GM19328 (cell line): Measurements from ENCODE around the gene DNPEP.
"Not testable (repeated sequence)": the region's sequence is repeated elsewhere in the genome, so short reads cannot be mapped to it uniquely, and the experiment has no call there.

Source experiments
- ATAC-seq: cut with Tn5 transposase; IDR thresholded peaks from one replicate; pipeline ENCODE4 v1.9.1; 2021; ENCODE audit warnings: mild to moderate bottlenecking, moderate library complexity; ENCODE audit not compliant: unreplicated experiment

Gene DNPEP

DNA sequence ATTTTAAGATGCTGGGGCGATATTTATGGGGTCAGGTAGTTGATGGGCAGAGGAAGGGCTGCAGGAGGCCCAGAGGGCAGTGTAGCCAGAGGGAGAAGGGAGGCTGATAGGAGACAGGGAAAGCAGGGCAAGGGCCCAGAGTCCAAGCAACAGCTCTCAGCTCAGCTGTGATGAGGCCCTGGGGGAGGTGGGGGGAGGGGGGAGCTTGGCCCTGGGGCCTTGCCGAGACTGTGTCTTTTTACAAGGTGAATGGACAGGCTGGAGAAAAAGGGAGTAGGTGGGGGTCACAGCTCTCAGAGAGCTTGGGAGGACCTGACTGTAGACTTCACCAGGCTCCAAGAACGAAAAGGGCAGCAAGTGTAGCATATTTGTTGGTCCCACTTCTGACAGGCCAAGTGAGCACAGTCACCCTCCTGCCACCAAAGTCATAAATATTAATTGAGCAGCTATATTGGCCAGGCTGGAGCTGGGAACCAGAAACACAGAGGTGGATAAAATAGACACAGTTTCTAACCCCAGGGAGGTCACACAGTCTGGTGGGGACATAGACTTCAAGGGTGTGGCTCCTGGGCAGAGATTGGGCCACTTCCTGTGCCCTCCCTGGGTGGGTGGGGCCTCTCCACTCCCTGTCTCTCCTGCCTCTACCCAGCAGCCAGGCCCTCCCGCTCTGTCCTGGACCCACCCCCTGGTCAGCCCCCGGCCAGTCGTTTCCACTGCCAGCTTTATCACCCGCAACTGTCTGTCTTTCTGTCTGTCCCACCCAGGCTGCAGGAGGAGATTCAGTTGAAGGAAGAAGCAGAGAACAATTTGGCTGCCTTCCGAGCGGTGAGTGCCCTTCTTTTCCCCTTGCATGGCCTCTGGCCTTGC, 31.9 kb upstream of the DNPEP start:
- no peak for ATAC-seq

DNA sequence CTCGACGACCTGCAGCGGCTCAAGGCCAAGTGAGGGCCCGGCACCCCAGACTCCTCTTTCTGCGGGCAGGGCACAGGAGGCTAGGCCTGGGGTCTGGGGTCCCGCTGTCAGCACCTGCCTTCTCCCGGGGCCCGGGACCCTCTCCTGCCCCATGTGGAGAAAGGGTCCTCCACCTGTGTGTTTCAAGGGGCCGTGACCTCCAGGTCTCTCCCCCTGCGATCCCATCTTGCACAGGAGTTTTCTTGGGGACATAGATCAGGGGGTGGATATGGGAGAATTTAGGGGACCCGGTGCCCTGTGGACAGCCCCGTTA, 31.3 kb upstream of the DNPEP start:
- no peak for ATAC-seq

DNA sequence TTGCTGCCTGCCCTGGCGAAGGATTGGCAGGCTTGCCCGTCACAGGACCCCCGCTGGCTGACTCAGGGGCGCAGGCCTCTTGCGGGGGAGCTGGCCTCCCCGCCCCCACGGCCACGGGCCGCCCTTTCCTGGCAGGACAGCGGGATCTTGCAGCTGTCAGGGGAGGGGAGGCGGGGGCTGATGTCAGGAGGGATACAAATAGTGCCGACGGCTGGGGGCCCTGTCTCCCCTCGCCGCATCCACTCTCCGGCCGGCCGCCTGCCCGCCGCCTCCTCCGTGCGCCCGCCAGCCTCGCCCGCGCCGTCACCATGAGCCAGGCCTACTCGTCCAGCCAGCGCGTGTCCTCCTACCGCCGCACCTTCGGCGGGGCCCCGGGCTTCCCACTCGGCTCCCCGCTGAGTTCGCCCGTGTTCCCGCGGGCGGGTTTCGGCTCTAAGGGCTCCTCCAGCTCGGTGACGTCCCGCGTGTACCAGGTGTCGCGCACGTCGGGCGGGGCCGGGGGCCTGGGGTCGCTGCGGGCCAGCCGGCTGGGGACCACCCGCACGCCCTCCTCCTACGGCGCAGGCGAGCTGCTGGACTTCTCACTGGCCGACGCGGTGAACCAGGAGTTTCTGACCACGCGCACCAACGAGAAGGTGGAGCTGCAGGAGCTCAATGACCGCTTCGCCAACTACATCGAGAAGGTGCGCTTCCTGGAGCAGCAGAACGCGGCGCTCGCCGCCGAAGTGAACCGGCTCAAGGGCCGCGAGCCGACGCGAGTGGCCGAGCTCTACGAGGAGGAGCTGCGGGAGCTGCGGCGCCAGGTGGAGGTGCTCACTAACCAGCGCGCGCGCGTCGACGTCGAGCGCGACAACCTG, 30.7 kb upstream of the DNPEP start, which contains the start of gene DES:
TSS of gene DES (plus strand) at position 223 of the 857 bp plus-strand sequence. CDS start at position 309, 86 bp downstream.
- ATAC-seq = no peak

DNA sequence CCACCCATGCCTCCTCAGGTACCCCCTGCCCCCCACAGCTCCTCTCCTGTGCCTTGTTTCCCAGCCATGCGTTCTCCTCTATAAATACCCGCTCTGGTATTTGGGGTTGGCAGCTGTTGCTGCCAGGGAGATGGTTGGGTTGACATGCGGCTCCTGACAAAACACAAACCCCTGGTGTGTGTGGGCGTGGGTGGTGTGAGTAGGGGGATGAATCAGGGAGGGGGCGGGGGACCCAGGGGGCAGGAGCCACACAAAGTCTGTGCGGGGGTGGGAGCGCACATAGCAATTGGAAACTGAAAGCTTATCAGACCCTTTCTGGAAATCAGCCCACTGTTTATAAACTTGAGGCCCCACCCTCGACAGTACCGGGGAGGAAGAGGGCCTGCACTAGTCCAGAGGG, 29.7 kb upstream of the DNPEP start:
- ATAC-seq = no peak

DNA sequence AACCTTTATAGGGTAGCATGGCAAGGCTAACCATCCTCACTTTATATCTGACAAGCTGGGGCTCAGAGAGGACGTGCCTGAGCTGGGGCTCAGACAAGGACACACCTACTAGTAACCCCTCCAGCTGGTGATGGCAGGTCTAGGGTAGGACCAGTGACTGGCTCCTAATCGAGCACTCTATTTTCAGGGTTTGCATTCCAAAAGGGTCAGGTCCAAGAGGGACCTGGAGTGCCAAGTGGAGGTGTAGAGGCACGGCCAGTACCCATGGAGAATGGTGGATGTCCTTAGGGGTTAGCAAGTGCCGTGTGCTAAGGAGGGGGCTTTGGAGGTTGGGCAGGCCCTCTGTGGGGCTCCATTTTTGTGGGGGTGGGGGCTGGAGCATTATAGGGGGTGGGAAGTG, 29.2 kb upstream of the DNPEP start:
- no peak for ATAC-seq

DNA sequence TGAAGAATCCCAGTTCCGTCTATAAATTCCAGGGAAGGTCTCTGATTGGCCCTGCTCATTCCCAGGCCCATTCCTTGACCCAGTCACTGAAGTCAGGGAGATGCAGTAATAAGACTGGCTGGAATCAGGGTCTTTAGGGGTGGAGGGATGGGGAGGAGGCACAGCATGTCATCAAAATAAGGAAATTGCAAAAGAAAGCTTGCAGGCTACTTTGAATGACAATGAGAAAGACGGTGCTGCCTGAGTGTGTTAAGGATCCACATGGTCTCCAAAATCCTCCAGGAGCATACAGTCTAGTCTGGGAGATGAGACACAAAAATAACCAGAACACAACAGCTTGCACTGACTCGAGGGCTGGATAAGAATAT, 28.5 kb upstream of the DNPEP start:
- ATAC-seq = no peak

DNA sequence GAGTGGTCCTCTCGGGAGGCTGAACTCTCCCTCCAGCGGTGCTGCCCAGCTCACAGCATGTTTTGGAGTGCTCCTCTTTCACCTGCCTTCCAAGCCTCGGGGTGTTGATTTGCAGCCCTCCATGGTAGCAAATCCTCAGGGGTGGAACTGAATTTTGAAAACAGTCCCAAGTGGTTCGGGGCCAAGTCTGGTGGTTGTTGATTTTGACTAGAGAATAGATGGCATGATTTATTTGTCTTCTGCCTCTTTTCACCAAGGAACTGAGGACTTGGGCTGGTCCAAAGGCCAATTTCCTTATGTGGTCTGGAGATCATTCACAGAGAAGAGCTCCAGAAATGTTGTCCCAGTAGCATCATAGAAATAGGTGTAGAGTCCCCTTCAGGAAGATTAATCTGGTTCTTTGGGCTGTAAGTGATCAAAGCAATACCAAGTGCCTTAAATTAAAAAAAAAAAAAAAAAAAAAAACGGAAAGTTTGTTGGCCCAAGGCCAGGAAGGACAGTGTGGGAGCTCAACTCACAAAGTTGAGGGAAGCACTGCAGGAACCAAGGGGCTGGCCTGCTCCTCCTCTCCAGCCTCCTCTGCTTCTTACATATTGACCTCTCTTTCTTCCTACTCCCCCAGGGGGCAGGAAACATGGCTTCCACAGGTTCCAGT, 28.0 kb upstream of the DNPEP start:
- no peak for ATAC-seq

DNA sequence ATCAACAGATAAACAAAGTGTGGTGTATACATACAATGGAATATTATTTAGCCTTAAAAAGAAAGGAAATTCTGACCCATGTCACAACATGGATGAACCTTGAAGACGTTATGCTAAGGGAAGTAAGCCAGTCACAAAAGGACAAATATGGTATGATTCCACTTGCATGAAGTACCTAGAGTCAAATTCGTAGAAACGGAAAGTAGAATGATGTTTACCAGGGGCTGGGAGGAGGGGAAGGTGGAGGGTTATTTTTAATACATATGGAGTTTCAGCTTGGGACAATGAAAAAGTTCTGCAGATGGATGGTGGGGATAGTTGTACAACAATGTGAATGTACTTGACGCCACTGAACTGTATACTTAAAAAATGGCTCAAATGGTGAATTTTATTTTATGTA, 27.1 kb upstream of the DNPEP start:
- ATAC-seq = no peak

DNA sequence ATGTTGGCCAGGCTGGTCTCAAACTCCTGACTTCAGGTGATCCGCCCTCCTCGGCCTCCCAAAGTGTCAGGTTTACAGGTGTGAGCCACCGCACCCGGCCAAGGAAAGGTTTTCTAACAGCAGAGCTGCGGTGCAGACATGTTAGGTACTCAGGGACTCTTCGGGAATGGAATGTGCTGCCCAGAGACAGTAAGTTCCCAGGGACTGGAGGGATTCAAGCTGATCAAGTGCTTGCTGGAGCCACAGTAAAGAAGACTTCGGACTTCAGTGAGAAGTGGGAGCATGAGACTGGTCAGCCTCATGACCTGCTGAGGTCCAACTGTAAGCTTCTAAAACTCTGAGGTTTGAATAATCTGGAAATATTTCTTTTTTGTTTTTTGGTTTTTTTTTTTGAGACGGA, 22.7 kb upstream of the DNPEP start:
- ATAC-seq = no peak

DNA sequence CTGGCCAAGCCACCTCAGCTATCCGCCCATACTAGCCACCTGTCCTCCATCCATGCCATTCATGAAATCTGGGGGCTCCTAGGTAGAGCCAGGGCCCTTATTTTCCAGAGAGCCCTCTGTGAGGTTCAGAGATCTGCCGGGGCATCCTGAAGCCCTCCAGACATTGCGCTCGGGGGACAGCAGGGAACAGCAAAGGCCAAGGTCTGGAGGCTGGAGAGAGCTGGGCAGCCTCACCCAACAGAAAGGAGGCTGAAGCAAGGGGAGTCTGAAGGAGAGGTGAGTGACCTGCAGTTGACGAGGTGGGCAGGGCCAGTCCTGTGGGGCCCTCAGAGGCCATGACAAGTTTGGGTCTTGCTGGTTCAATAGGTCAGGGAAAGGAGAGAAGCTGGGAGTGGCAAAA, 21.9 kb upstream of the DNPEP start:
- ATAC-seq = no peak

DNA sequence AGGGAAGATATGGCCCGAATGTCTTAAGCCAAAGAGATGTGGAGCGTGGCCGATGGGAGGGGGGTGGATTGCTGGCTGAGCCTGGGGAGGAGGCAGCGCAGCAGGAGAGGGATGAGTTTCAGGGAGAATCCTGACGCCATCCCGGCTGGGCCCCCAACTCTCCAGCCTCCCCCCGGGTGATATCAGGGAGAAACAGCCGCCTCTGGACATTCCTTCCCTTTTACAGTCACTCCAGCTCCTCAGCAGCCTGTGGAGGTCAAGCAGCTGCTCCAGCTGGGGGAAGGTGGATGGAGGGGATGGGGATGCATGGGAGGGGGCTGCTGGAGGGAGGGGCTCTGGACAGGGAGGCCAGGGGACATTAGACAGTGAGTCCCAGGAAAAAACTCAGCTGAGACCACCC, 20.9 kb upstream of the DNPEP start:
- ATAC-seq = no peak

DNA sequence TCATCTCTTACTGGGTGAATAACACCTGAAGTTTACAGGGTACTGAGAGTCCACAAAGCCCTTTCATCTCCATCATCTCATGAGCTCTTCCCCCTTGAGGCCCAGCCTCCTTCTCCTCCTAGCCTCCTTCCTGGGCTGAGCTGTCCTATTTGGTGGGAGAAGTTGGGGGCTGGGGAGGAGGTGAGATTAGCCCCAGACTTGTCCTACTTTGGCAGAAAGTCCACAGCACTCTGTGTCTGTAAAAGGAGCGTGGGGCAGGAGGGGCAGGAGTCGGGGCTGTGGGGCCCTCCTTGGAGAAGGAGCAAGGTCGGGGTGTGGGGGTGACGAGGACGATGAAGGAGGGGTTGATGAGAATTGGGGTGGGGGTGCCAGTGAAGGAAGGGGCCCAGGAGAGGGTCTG, 20.5 kb upstream of the DNPEP start:
- ATAC-seq = no peak

DNA sequence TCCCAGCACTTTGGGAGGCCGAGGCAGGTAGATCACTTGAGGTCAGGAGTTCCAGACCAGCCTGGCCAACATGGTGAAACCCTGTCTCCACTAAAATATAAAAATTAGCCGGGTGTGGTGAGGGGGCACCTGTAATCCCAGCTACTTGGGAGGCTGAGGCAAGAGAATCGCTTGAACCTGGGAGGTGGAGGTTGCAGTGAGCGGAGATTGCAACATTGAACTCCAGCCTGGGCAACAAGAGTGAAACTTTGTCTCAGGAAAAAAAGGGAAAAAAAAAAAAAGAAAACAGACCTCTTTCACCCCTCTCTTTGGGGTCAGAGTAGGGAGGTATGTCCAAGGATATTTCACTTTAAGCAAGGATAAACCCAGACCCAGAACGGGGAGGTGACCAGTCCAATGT, 19.6 kb upstream of the DNPEP start:
- ATAC-seq = not testable (repeated sequence)

DNA sequence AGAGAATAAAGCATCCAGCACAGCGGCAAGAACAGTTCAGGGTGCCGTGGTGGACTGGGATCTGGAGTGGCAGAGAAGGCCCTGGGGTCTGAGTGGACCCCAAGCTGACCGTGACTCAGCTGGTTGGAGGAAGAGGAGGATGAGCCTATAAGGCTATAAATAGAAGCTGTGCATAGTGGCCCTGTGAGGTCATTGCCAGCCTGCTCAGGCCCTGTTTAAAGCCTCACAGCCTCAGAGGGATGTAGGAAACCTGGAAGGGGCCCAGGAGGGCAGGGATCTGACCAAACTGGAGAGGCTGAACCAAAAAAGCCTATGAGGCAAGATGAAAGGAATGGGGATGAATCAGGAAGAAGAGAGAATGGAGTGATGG, 19.1 kb upstream of the DNPEP start:
- no peak for ATAC-seq

DNA sequence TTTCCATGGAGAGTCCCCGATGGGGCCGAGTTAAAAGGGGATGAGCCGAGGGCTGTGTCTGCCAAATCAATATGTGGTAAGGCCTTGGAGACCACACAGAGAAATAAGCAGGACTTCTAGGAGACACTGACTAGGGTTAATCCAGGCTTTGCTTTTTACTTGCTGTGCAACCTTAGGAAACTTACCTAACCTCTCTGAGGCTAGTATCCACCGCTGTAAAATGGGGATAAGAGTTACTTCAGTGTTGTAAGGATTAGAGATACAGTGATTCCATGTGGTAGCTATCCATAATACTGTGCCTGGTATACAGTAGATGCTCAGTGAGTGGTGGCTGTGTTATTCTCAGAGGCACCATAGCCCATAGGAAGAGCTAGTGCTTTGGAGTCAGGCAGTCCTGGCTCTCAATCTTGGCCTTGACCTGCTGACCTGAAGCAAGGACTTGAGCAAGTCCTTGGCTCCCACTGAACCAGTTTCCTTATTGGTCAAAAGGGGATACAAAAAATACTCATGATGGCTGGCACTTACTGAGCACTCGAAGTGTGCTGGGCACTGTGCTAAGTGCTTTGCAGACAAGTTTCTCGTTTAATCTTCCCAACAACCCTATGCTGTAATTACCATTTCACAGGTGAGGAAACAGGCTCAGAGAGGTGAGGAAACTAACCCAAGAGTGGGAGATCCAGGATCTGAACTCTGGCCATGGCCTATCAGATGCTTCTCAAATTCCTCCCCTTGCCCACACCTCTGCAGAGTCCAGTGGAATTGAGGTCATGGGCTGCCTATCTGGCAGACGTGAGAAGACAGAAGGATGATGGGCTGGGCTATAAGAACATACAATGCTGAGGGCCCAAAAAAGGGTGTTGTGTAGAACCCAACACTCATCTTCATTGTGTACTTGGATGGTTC, 18.5 kb upstream of the DNPEP start:
- ATAC-seq = no peak

DNA sequence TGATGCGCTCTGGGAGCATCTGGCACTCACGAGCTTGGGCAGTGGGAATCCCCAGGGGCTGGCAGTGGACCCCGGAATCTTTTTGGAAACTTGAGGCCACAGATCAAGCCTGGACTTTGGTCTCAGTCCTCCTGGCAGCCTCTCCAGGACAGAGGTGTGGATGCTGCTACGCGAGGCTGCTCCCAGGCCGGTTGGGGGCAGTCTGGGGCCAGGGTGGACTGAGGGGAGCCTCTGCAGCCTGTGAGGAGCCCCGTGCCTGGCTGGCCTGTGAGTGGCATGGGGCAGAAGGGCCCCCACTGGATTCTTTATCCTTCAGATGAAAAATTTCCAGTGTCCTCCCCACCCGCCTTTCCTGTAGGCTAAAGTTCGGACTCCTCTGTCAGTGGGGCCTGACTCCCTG, 17.7 kb upstream of the DNPEP start:
- ATAC-seq = no peak

DNA sequence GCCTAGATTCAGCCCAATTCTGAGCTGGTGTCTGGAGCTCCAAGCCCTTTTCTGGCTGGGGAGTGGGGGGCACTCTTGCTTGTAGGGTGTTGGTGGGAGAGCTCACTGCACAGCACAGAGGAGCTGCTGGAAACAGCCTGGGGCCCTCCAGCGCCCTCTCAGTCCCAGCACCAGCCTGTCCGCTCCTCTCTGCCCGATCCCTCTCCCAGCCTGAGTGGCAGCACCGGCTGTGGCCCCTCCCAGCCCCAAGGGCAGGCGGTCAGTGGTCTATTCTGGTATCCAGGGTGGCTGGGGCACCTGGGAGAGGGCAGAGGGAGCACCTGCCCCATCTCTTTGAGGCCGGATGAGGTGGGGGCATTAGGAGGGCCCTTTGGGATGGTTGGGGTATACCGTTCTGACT, 17.2 kb upstream of the DNPEP start:
- no peak for ATAC-seq

DNA sequence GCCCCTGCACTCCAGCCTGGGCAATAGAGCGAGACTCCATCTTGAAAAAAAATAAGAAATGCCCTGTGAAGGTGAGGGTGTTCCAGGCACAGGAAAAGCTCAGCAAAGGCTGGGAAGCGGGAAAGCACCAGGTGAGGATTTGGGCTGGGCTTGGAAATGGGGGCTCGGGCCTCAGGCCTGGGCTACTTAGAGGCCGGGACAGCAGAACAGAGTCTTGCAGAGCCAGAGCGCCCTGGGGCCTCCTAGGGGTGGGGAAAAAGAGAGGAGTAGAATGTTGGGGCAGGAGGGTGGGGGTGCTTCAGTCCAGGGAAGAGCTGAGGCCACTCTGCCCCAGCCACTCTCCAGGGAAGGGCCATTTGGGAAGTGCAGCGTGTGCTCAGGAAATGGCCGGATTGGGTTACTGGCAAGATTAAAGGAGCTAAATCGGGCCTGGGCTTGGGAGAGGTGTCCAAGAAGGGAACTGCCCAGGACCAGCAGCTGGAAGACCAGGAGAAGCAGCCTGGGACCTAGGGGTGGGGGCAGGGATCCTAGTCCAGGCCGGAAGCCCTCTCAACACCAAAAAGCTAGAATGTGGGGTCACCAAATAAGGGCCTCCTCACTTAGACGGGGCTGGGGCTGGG, 16.7 kb upstream of the DNPEP start:
- ATAC-seq = no peak

DNA sequence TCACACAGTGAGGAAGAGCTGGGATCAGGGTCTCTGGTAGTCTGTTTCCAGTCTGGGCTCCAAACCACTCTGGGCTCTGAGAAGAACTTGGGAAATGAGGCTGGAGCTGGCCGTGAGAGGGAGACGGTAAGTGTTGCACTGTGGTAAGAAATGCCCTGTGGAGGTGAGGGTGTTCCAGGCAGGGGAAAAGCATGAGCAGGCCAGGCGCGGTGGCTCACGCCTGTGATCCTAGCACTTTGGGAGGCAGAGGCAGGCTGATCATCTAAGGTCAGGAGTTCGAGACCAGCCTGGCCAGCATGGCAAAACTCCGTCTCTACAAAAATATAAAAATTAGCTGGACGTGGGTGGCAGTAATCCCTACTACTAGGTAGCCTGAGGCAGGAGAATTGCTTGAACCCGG, 16.1 kb upstream of the DNPEP start:
- no peak for ATAC-seq
